Ishikawa (cell line): ENCODE results near the gene CLEC2A.

Experiments
- CEBPB ChIP-seq: IDR thresholded peaks from 2 replicates; pipeline ENCODE4 v1.6.1; 2012
- CREB1 ChIP-seq: IDR thresholded peaks from 2 replicates; pipeline ENCODE4 v1.6.1; 2012; ENCODE audit warnings: low read depth
- EGR1 ChIP-seq: IDR thresholded peaks from 2 replicates; pipeline ENCODE4 v1.6.1; 2012
- EP300 ChIP-seq: IDR thresholded peaks from 2 replicates; pipeline ENCODE4 v1.6.1; 2012; ENCODE audit warnings: borderline replicate concordance
- FOXM1 ChIP-seq: IDR thresholded peaks from 2 replicates; pipeline ENCODE4 v1.6.1; 2012; ENCODE audit warnings: low read depth, borderline replicate concordance
- MAX ChIP-seq: IDR thresholded peaks from 2 replicates; pipeline ENCODE4 v1.6.1; 2012
- NFIC ChIP-seq: IDR thresholded peaks from 2 replicates; pipeline ENCODE4 v1.6.1; 2012
- RAD21 ChIP-seq: IDR thresholded peaks from 2 replicates; pipeline ENCODE4 v1.6.1; 2012; ENCODE audit warnings: low read depth
- REST ChIP-seq: IDR thresholded peaks from 2 replicates; pipeline ENCODE4 v1.6.1; 2012; ENCODE audit warnings: low read depth, mild to moderate bottlenecking
- TAF1 ChIP-seq: IDR thresholded peaks from 2 replicates; pipeline ENCODE4 v1.6.1; 2012; ENCODE audit warnings: low read depth, mild to moderate bottlenecking
- TCF12 ChIP-seq: IDR thresholded peaks from 2 replicates; pipeline ENCODE4 v1.6.1; 2012; ENCODE audit warnings: low read depth
- TEAD4 ChIP-seq: IDR thresholded peaks from 2 replicates; pipeline ENCODE4 v1.6.1; 2012
- USF1 ChIP-seq: IDR thresholded peaks from 2 replicates; pipeline ENCODE4 v1.6.1; 2012
- YY1 ChIP-seq: IDR thresholded peaks from 2 replicates; pipeline ENCODE4 v1.6.1; 2012; ENCODE audit warnings: low read depth
- ZBTB7A ChIP-seq: IDR thresholded peaks from 2 replicates; pipeline ENCODE4 v1.6.1; 2012; ENCODE audit warnings: low read depth

Gene CLEC2A

DNA sequence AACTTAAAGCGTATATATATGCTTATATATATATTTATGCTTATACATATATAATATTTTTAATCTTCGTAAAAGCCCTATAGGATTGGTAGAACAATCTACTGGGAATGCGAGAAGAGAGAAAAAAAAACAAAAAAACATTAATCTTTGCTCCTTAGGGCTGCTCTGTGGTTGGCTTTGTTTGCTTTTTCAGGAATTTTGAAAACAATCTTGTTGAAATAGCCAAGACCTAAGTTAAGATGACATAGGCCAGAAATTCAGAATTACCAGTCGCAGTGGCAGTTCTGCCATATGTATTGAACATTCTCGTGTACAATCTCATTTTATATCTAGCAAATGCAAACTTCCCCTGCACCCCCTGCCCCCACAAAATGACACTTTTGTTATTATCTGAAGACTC is 50.2 kb downstream of the CLEC2A start:
- TF ChIP-seq RAD21, result no peak
- no peak for TF ChIP-seq TAF1
- TF ChIP-seq REST, result no peak
- TF ChIP-seq YY1, result no peak
- TF ChIP-seq FOXM1, result no peak
- no peak for TF ChIP-seq TEAD4
- TF ChIP-seq CREB1, result no peak
- TF ChIP-seq MAX, result no peak
- no peak for TF ChIP-seq NFIC
- no peak for TF ChIP-seq ZBTB7A
- no peak for TF ChIP-seq EP300

DNA sequence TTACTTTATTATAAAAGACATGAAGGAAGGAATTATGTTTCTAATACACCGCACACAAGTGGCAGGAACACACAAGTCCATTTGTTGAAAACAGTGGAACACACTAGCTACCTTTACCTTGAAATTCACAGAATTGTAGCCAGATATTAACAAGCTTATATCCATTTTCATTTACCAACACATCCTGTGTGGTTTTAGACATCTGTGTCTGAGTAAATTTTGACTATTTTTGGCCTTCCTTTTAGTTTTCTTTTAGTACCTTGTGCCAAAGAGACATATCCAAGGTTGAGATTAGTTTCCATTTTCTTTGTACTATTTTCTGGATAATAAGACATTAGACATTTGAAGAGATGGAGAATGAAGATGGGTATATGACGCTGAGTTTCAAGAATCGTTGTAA is 50.9 kb downstream of the CLEC2A start, which contains the start of gene KLRF2:
TSS of gene KLRF2 (plus strand) at position 244 of the 400 bp plus-strand sequence. CDS start at position 351, 107 bp downstream.
- TF ChIP-seq RAD21, result no peak
- no peak for TF ChIP-seq NFIC
- no peak for TF ChIP-seq ZBTB7A

DNA sequence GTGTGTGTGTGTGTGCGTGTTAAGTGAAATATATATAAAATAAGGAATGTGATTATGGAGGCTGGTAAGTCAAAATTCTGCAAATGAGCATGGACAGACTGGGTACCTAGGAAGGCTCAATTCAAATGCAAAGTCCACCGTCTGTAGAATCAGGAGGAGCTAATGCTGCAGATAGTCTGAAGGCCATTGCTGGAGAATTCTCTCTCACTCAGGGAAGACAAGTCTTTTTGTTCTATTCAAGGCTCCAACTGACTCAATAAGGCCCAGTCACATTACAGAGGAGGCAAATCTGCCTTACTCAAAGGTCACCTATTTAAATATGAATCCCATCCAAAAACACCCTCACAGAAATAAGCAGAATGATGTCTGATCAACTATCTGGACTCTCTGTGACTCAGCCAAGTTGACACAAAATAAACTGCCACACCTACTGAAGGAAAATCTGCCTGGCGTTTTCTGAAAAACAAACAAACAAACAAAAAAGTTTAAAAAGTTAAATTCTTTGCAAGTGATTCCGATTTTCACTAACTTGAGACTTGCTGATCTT is 51.6 kb downstream of the CLEC2A start:
- TF ChIP-seq YY1 (no peak), RAD21 (no peak), FOXM1 (no peak), TAF1 (no peak), REST (no peak), CEBPB (no peak), EP300 (no peak)

GRCh38 chr12:9872742-9873141 is 59.4 kb downstream of the CLEC2A start:
- TF ChIP-seq ZBTB7A (no peak), EP300 (no peak), NFIC (no peak), REST (no peak), CEBPB (no peak), RAD21 (no peak), CREB1 (no peak), TAF1 (no peak), MAX (no peak), TEAD4 (no peak), FOXM1 (no peak), YY1 (no peak)

DNA sequence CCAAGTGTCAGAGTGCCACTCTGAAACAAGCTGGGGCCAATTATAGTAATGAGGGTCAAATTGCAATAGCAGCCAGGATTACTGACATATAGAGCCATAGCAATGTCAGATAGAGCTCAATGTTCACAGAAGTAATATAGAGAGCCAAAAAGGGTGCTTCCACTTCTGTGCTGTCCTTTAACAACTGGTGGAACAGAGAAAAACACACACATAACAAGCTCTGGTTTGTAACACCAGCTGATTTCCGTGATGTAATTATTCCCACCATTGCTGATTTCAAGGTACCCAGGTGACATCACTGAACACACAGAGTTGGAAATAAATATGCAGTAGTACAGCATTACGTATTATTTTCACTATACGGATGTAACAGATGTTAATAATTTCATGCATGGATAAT is 60.0 kb downstream of the CLEC2A start:
- TF ChIP-seq EGR1, result no peak
- no peak for TF ChIP-seq CEBPB
- no peak for TF ChIP-seq TCF12
- no peak for TF ChIP-seq USF1
